ENCODE results near the gene CHD6.

DNA sequence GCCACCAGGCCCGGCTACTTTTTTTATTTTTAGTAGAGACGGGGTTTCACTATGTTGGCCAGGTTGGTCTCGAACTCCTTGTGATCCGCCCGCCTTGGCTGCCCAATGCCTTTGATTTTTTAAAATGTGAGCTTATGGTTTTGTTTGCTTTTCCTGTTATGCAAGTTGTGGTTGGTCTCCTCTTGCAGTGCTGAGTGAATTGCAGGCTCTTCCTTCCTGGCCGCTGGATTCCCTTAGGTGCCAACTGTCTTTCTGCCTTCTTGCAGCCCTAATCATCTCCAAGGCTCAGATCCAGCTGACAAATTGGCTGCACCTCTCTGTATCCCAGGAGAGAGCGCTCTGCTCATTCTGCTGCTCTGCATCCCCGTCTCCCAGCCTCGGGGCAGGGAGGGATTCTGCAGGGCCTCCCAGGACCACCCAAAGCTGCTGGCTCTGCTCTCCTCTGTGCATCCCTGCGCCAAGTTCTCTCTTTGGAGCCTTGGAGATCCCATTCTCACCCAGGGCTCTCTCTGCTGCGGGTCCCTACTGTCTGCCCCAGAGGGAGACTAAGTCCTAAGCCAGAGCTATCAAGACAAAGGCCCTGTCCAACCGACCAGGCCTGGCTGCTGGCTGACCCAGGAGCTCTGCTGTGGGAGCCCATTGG lies 237.5 kb downstream of the CHD6 start:
- no peak for TF ChIP-seq YY1 (IDR thresholded peaks at IDR 0.05; ENCODE audit: insufficient read depth, insufficient read length)
- no peak for TF ChIP-seq ZNF274 (IDR thresholded peaks at IDR 0.05; ENCODE audit: low read depth, low read length)
- no peak for TF ChIP-seq SUZ12 (IDR thresholded peaks at IDR 0.05; ENCODE audit: extremely low read depth, insufficient read depth, insufficient read length)

Data from NT2/D1 (cell line).